ENCODE measurements around the gene PPP1R9B. TPM values are rescaled to one million over a fixed set of nuclear protein-coding genes. Genes with fewer than 3 reads are reported as not detected.

PPP1R9B gene
- total RNA-seq, 4 donors from 2014 or later: 23.3 to 38.1 (median 30.8) TPM

DNA sequence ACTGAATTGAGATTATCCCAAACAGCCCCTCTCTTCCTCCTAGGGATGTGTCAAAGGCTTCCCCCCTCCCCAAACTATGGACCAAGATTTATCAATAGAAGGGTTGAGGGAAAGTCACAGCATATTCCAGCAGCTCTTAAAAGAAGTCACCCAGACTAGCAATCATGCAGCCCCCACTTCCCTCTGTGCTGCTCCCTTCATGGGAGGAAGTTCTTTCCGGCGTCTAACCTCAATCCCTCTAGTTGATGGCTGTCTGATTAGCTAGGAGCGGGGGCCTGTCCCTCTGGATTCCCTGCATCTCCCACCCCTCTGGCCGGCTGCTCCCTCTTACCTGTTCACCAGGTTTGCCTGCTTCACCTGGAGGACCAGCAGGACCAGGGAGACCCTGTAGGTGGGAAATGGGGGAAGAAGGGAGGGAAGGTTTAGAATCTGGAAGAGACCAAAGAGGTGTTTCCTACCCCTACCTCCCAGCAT lies 41.7 kb upstream of the PPP1R9B start:
- Histone ChIP-seq H3K4me1 (peaks cover 0 to 40% (median 2%) of the 10 kb centered on the region in 3 donors), H3K4me3 (no peak overlapping the region), H3K36me3 (peaks cover 0 to 100% of the 10 kb centered on the region in 2 donors), H3K27ac (peak overlapping the region in 3 of 4 donors; percentile 24 to 82 (median 54)), H3K27me3 (no peaks in the 10 kb centered on the region), H3K9me3 (no peaks in the 10 kb centered on the region)
- no peak for ATAC-seq
- TF ChIP-seq POLR2AphosphoS5 (IDR thresholded peaks at IDR 0.05) (no peak), CTCF (IDR thresholded peaks at IDR 0.05) (no peak), EP300 (IDR thresholded peaks at IDR 0.05) (no peak), POLR2A (IDR thresholded peaks at IDR 0.05) (no peak)
- WGBS, 2 donors (ENCODE audit: low coverage in 1 of 2): 14 to 79% methylated on average over 2 of the region's 4 CpGs

- no peak overlapping the region for H3K4me3 ChIP-seq
- H3K27ac ChIP-seq: peak overlapping the region in 3 of 4 donors; percentile 30 to 82 (median 54)
- no peak for TF ChIP-seq POLR2AphosphoS5 (IDR thresholded peaks at IDR 0.05)
- TF ChIP-seq CTCF (IDR thresholded peaks at IDR 0.05): no peak
- TF ChIP-seq POLR2A (IDR thresholded peaks at IDR 0.05): no peak
- no peak for TF ChIP-seq EP300 (IDR thresholded peaks at IDR 0.05)
- no peaks in the 10 kb centered on the region for H3K9me3 ChIP-seq
- peaks cover 0 to 40% (median 0%) of the 10 kb centered on the region in 3 donors for H3K4me1 ChIP-seq
- peaks cover 0 to 100% of the 10 kb centered on the region in 2 donors for H3K36me3 ChIP-seq
- no peaks in the 10 kb centered on the region for H3K27me3 ChIP-seq
- WGBS, 2 donors (ENCODE audit: low coverage in 1 of 2): 51% methylated on average over 4 of the region's 21 CpGs; no CpG with 5 or more reads in 1 of the 2 donors
- no peak for ATAC-seq
Observed at GRCh38 chr17:50191359-50192143, 41.1 kb upstream of the PPP1R9B start.

GRCh38 chr17:50190603-50191358 lies 40.3 kb upstream of the PPP1R9B start:
- no peak overlapping the region for H3K4me3 ChIP-seq
- no peak for TF ChIP-seq POLR2AphosphoS5 (IDR thresholded peaks at IDR 0.05)
- TF ChIP-seq POLR2A (IDR thresholded peaks at IDR 0.05): no peak
- no peak for TF ChIP-seq CTCF (IDR thresholded peaks at IDR 0.05)
- TF ChIP-seq EP300 (IDR thresholded peaks at IDR 0.05): no peak
- H3K36me3 ChIP-seq: peaks cover 0 to 100% of the 10 kb centered on the region in 2 donors
- ATAC-seq: no peak
- WGBS, 2 donors (ENCODE audit: low coverage in 1 of 2): 58 to 60% methylated on average over 1 to 2 of the region's 8 CpGs
- peak overlapping the region in 2 of 4 donors; percentile 54 to 82 for H3K27ac ChIP-seq
- H3K4me1 ChIP-seq: peaks cover 0 to 38% (median 0%) of the 10 kb centered on the region in 3 donors
- H3K27me3 ChIP-seq: no peaks in the 10 kb centered on the region
- no peaks in the 10 kb centered on the region for H3K9me3 ChIP-seq

GRCh38 chr17:50190293-50190602 lies 39.8 kb upstream of the PPP1R9B start:
- Histone ChIP-seq H3K4me3 (no peak overlapping the region), H3K4me1 (peaks cover 0 to 38% (median 4%) of the 10 kb centered on the region in 3 donors), H3K9me3 (no peaks in the 10 kb centered on the region), H3K27me3 (no peaks in the 10 kb centered on the region), H3K36me3 (peaks cover 0 to 100% of the 10 kb centered on the region in 2 donors), H3K27ac (peak overlapping the region in 2 of 4 donors; percentile 54 to 82)
- WGBS, 2 donors (ENCODE audit: low coverage in 1 of 2): 61 to 69% methylated on average over 4 of the region's 8 CpGs
- ATAC-seq: no peak
- TF ChIP-seq EP300 (IDR thresholded peaks at IDR 0.05): no peak
- no peak for TF ChIP-seq POLR2AphosphoS5 (IDR thresholded peaks at IDR 0.05)
- no peak for TF ChIP-seq POLR2A (IDR thresholded peaks at IDR 0.05)
- TF ChIP-seq CTCF (IDR thresholded peaks at IDR 0.05): no peak
